OCI-LY1 (cell line): Measurements from ENCODE around the gene UNC5B.

Source experiments
- H2AFZ ChIP-seq: fragments of 200-600 bp; sonication (generic), shearing (Covaris generic); 2 replicates; pipeline ENCODE4 v1.6.0; 2014; ENCODE audit warnings: antibody characterized with exemption, mild to moderate bottlenecking, low read length
- H3F3A ChIP-seq: fragments of 200-600 bp; sonication (generic), shearing (Covaris generic); 2 replicates; pipeline ENCODE4 v1.6.0; 2014; ENCODE audit warnings: mild to moderate bottlenecking, antibody characterized with exemption, low read length, moderate library complexity; ENCODE audit not compliant: insufficient read depth
- H3K27ac ChIP-seq: fragments of 200-600 bp; sonication (generic); 2 replicates; pipeline ENCODE4 v1.5.1; 2014; ENCODE audit warnings: low read length, mixed run types, mild to moderate bottlenecking, low read depth; ENCODE audit not compliant: poor library complexity, severe bottlenecking
- H3K27me3 ChIP-seq: fragments of 200-600 bp; sonication (generic); 2 replicates; pipeline ENCODE4 v1.6.0; 2014; ENCODE audit warnings: antibody characterized with exemption, mild to moderate bottlenecking, low read length, moderate library complexity; ENCODE audit not compliant: insufficient read depth
- H3K36me3 ChIP-seq: fragments of 200-600 bp; sonication (generic); 2 replicates; pipeline ENCODE4 v1.6.1; 2014; ENCODE audit warnings: mild to moderate bottlenecking, antibody characterized with exemption, low read length, moderate library complexity, mixed read lengths; ENCODE audit not compliant: insufficient read depth
- H3K4me1 ChIP-seq: fragments of 200-600 bp; sonication (generic); 2 replicates; pipeline ENCODE4 v1.5.1; 2014; ENCODE audit warnings: mild to moderate bottlenecking, low read length, moderate library complexity; ENCODE audit not compliant: insufficient read depth, severe bottlenecking
- H3K4me2 ChIP-seq: fragments of 200-600 bp; sonication (generic), shearing (Covaris generic); 2 replicates; pipeline ENCODE4 v1.6.1; 2014; ENCODE audit warnings: low read length
- H3K4me3 ChIP-seq: fragments of 200-600 bp; sonication (generic); 2 replicates; pipeline ENCODE4 v1.5.1; 2014; ENCODE audit warnings: low read length, low read depth, mild to moderate bottlenecking, mixed read lengths; ENCODE audit not compliant: poor library complexity, severe bottlenecking
- H3K79me2 ChIP-seq: fragments of 200-600 bp; shearing (Covaris generic); 2 replicates; pipeline ENCODE4 v1.6.1; 2016; ENCODE audit warnings: mixed run types, low read length, mixed read lengths; ENCODE audit not compliant: insufficient read depth
- H3K9ac ChIP-seq: fragments of 200-600 bp; sonication (generic), shearing (Covaris generic); 2 replicates; pipeline ENCODE4 v1.6.1; 2014; ENCODE audit warnings: mild to moderate bottlenecking, low read length, mixed read lengths
- H3K9me2 ChIP-seq: fragments of 200-600 bp; sonication (generic), shearing (Covaris generic); 2 replicates; pipeline ENCODE4 v1.6.1; 2014; ENCODE audit warnings: low read depth, mild to moderate bottlenecking, low read length, mixed read lengths
- H3K9me3 ChIP-seq: fragments of 200-600 bp; shearing (Covaris generic); 2 replicates; pipeline ENCODE4 v1.6.1; 2014; ENCODE audit warnings: low read length, mixed read lengths
- H4K20me1 ChIP-seq: fragments of 200-600 bp; sonication (generic), shearing (Covaris generic); 2 replicates; pipeline ENCODE4 v1.6.0; 2016; ENCODE audit warnings: mild to moderate bottlenecking, low read length; ENCODE audit not compliant: insufficient read depth
- EZH2 ChIP-seq: fragments of 200-600 bp; sonication (generic), shearing (Covaris generic); IDR thresholded peaks from 2 replicates; pipeline ENCODE4 v1.8.0; 2017; ENCODE audit warnings: borderline replicate concordance, mixed run types, mild to moderate bottlenecking, antibody characterized with exemption, low read length, moderate library complexity, mixed read lengths
- TF ChIP-seq, protein P1 (sequence below): fragments of 200-600 bp; sonication (generic), shearing (Covaris generic); IDR thresholded peaks from 2 replicates; pipeline ENCODE4 v1.5.1; 2017; ENCODE audit warnings: mild to moderate bottlenecking, antibody characterized with exemption, low read length, moderate library complexity, mixed read lengths

UNC5B gene

DNA sequence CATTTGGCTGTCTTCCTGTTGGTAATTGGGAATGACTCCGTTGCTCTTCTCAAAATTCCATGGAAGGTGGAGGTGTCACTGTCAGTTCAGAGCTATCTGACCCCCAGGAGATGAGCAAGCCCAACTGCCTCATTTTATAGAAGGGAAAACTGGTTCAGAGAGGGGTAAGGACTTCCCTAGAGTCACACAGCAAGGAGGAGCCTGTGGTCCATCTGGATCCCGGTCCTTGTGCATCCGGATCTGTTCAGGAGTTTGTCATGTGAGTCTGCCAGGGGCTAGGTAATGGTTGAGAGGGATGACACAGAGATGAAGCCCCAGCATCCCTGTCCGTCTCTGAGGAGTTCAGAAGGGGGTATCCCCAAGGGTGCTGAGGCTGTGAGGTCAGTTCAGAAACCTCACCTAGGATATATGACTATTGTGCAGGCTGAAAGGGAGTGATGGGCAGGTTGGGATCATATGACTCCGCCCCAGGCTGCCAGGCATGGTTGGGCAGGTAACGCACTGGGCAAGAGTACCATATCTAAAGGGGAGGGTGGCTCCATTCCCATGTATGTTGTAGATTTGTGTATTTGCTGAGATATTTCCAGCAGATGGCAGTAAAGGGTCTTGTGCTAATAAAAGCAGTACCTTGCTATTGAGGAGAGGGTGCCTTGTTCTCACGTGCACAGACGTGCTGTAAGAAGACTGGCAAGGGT, 90.7 kb downstream of the UNC5B start:
- Histone ChIP-seq H3K9me2 (no peaks in the 10 kb centered on the region), H3K27me3 (no peaks in the 10 kb centered on the region; the same call in 1 of the 2 replicates), H3K9ac (no peak overlapping the region), H3K79me2 (no peaks in the 10 kb centered on the region), H3K9me3 (no peaks in the 10 kb centered on the region), H2AFZ (no peak overlapping the region), H3K4me2 (no peak overlapping the region), H3K27ac (no peak overlapping the region), H3K4me3 (no peak overlapping the region), H3K4me1 (no peaks in the 10 kb centered on the region), H3K36me3 (no peaks in the 10 kb centered on the region), H4K20me1 (no peaks in the 10 kb centered on the region), H3F3A (no peaks in the 10 kb centered on the region)
- TF ChIP-seq, protein P1, sequence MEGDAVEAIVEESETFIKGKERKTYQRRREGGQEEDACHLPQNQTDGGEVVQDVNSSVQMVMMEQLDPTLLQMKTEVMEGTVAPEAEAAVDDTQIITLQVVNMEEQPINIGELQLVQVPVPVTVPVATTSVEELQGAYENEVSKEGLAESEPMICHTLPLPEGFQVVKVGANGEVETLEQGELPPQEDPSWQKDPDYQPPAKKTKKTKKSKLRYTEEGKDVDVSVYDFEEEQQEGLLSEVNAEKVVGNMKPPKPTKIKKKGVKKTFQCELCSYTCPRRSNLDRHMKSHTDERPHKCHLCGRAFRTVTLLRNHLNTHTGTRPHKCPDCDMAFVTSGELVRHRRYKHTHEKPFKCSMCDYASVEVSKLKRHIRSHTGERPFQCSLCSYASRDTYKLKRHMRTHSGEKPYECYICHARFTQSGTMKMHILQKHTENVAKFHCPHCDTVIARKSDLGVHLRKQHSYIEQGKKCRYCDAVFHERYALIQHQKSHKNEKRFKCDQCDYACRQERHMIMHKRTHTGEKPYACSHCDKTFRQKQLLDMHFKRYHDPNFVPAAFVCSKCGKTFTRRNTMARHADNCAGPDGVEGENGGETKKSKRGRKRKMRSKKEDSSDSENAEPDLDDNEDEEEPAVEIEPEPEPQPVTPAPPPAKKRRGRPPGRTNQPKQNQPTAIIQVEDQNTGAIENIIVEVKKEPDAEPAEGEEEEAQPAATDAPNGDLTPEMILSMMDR: peak; percentile 59
- TF ChIP-seq EZH2: no peak

DNA sequence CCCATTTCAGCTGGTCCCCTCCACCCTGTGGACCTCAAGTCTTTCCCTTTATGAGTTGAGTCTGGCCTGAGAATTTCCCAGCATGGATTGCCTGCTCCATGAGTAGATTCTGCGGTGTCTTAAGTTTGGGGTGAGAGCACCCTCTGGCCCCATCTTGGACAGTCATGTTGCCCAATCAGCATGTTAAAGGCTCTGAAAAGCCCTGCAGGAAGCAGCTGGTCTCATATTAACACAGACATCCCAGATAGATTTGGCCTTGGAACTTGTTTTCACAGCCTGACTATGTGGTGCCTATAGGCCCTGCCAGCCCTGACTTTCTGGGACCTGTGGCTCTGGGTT, 91.2 kb downstream of the UNC5B start:
- H3K27ac ChIP-seq: no peak overlapping the region
- H3K27me3 ChIP-seq: no peaks in the 10 kb centered on the region; the same call in 1 of the 2 replicates
- H3F3A ChIP-seq: no peaks in the 10 kb centered on the region
- H3K36me3 ChIP-seq: no peaks in the 10 kb centered on the region
- no peaks in the 10 kb centered on the region for H3K79me2 ChIP-seq
- H3K9me2 ChIP-seq: no peaks in the 10 kb centered on the region
- H3K9me3 ChIP-seq: no peaks in the 10 kb centered on the region
- no peak for TF ChIP-seq EZH2
- TF ChIP-seq, protein P1: no peak
- H4K20me1 ChIP-seq: no peaks in the 10 kb centered on the region
- H3K4me2 ChIP-seq: no peak overlapping the region
- H2AFZ ChIP-seq: no peak overlapping the region
- H3K4me3 ChIP-seq: no peak overlapping the region
- H3K4me1 ChIP-seq: no peaks in the 10 kb centered on the region
- no peak overlapping the region for H3K9ac ChIP-seq

DNA sequence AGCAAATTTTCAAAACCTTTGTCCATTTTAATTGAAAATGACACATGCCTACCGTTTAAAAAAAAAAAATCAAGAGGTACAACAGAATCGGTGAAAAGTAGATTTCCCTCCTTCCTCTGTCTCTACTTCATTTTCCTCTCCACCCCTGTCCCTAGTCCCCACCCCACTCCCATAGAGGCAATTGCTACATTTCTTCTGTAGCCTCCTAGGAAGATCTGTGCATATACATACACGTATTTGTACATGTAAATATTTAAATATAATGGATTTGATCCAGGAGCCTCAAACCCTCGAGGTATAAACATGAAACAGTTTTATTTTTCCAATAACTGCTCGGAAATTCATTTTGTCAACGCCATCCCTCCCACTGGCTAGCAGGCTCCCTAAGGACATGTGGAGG, 92.5 kb downstream of the UNC5B start:
- Histone ChIP-seq H3K9me3 (no peaks in the 10 kb centered on the region), H3F3A (no peaks in the 10 kb centered on the region), H2AFZ (no peak overlapping the region), H4K20me1 (no peaks in the 10 kb centered on the region), H3K27ac (no peak overlapping the region), H3K4me3 (no peak overlapping the region), H3K4me2 (no peak overlapping the region), H3K9me2 (no peaks in the 10 kb centered on the region), H3K9ac (no peak overlapping the region), H3K79me2 (no peaks in the 10 kb centered on the region), H3K4me1 (no peaks in the 10 kb centered on the region), H3K27me3 (no peaks in the 10 kb centered on the region; the same call in 1 of the 2 replicates), H3K36me3 (no peaks in the 10 kb centered on the region)
- TF ChIP-seq, protein P1: no peak
- no peak for TF ChIP-seq EZH2
